ENCODE measurements around the gene POU6F2.

GRCh38 chr7:39238234-39238869 lies 260.6 kb downstream of the POU6F2 start:
- no peak for TF ChIP-seq MAX (IDR thresholded peaks at IDR 0.05)
- no peak for TF ChIP-seq FOXM1 (IDR thresholded peaks at IDR 0.05; ENCODE audit: borderline replicate concordance, low read depth)
- TF ChIP-seq EP300 (IDR thresholded peaks at IDR 0.05; ENCODE audit: borderline replicate concordance) = no peak
- no peak for TF ChIP-seq YY1 (IDR thresholded peaks at IDR 0.05; ENCODE audit: low read depth)
- TF ChIP-seq TEAD4 (IDR thresholded peaks at IDR 0.05) = no peak
- no peak for TF ChIP-seq REST (IDR thresholded peaks at IDR 0.05; ENCODE audit: low read depth)
